HG02678 (cell line): ENCODE results near the gene CRTC1.

ENCODE experiments used
- ATAC-seq: cut with Tn5 transposase; IDR thresholded peaks from one replicate; pipeline ENCODE4 v1.9.1; 2021; ENCODE audit warnings: mild to moderate bottlenecking, moderate library complexity; ENCODE audit not compliant: unreplicated experiment

The CRTC1 gene

GRCh38 chr19:18683109-18683957, at the start of gene CRTC1:
Gene CRTC1 (plus strand): TSS chr19:18683680. CDS start chr19:18683703, 23 bp downstream.
- peak; percentile 77 for ATAC-seq

GRCh38 chr19:18634612-18635297, 48.7 kb upstream of the CRTC1 start:
- ATAC-seq, result no peak

GRCh38 chr19:18635831-18636182, 47.7 kb upstream of the CRTC1 start:
- ATAC-seq, result no peak

GRCh38 chr19:18636183-18636968, 47.1 kb upstream of the CRTC1 start:
- peak; percentile 85 for ATAC-seq

- ATAC-seq, result no peak
Measured at GRCh38 chr19:18636969-18637629, 46.4 kb upstream of the CRTC1 start, which contains the start of gene KLHL26. Gene KLHL26 (plus strand): TSS chr19:18637028. CDS start chr19:18637055, 27 bp downstream.

- no peak for ATAC-seq
Measured at GRCh38 chr19:18637673-18638630, 45.5 kb upstream of the CRTC1 start.

- ATAC-seq, result no peak
Measured at GRCh38 chr19:18639706-18640243, 43.7 kb upstream of the CRTC1 start.

GRCh38 chr19:18644196-18645034, 39.1 kb upstream of the CRTC1 start:
- ATAC-seq, result no peak

- no peak for ATAC-seq
Measured at GRCh38 chr19:18645035-18645511, 38.4 kb upstream of the CRTC1 start.

- ATAC-seq, result no peak
Measured at GRCh38 chr19:18646535-18647370, 36.7 kb upstream of the CRTC1 start.

- ATAC-seq, result no peak
Measured at GRCh38 chr19:18647371-18647767, 36.1 kb upstream of the CRTC1 start.

- no peak for ATAC-seq
Measured at GRCh38 chr19:18647807-18648206, 35.7 kb upstream of the CRTC1 start.

- no peak for ATAC-seq
Measured at GRCh38 chr19:18648973-18649315, 34.5 kb upstream of the CRTC1 start.

GRCh38 chr19:18649371-18650020, 34.0 kb upstream of the CRTC1 start:
- peak; percentile 62 for ATAC-seq

- ATAC-seq, result no peak
Measured at GRCh38 chr19:18650021-18650390, 33.5 kb upstream of the CRTC1 start.

GRCh38 chr19:18650468-18651041, 32.9 kb upstream of the CRTC1 start:
- ATAC-seq, result no peak

- ATAC-seq, result no peak
Measured at GRCh38 chr19:18651300-18651699, 32.2 kb upstream of the CRTC1 start.
